ENCODE results near the gene HS1BP3. TPM values are rescaled to one million over a fixed set of nuclear protein-coding genes. Genes with fewer than 3 reads are reported as not detected.

HS1BP3 gene
- total RNA-seq, 1 experiment from 2014 or later, result 17.1 TPM

DNA sequence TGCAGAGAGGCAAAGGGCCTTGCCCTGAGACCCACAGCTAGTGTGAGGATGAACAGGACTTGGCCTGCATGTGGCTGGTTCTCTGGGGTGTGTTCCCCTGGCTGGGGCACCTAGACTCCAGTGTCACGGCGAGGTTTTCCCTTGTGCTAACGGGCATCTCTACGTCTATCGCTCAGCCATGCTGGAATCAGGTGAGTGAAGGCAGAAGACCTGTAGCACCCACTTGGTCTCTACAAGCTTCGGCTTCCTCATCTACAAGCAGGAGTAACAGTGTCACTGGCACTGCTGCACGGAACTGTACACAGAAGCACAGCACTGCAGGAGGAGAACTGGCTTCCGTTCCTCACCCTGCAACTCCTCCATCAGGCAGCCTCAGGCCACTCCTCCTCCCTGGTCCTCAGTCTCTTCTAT lies 30.6 kb downstream of the HS1BP3 start:
- ChIA-PET POLR2A (interaction anchor here (2.3 kb wide), 1 partner anchor 173 kb away, joined by 8 read pairs; the partner anchor contains the start of gene RHOB), RAD21 (ENCODE audit: low non-redundant PET in 1 of 2, low total read pairs in 2 of 2, uncharacterized antibody in 2 of 2, unreplicated experiment in 2 of 2) (no interaction called here), CTCF (no interaction called here)
- H3K9me3 ChIP-seq (ENCODE audit: control insufficient read depth in 1 of 2, insufficient read depth in 1 of 2, low read depth in 1 of 2, low read length in 2 of 2), result no peaks in the 10 kb centered on the region
- peaks cover 0 to 4% of the 10 kb centered on the region in 2 experiments; a peak in 1 of 4 replicates for H3K36me3 ChIP-seq (ENCODE audit: control insufficient read depth in 1 of 2, insufficient read depth in 2 of 2, low read length in 2 of 2)
- intact Hi-C loops (cut with micrococcal nuclease), result no loop called here
- no peak for ATAC-seq
- TF ChIP-seq EZH2phosphoT487 (IDR thresholded peaks at IDR 0.05; ENCODE audit: borderline replicate concordance) (no peak), EGR1 (IDR thresholded peaks at IDR 0.05; ENCODE audit: low read depth) (no peak), SP1 (IDR thresholded peaks at IDR 0.05; ENCODE audit: low read depth) (no peak), ZNF274 (IDR thresholded peaks at IDR 0.05; ENCODE audit: low read depth, low read length) (no peak), JUND (IDR thresholded peaks at IDR 0.05) (no peak), TCF7L2 (IDR thresholded peaks at IDR 0.05; ENCODE audit: borderline replicate concordance, extremely low read depth, insufficient read depth, insufficient read length) (no peak), FOSL1 (IDR thresholded peaks at IDR 0.05; ENCODE audit: low read depth) (no peak), ELF1 (IDR thresholded peaks at IDR 0.05; ENCODE audit: borderline replicate concordance, low read depth) (no peak), EZH2 (IDR thresholded peaks at IDR 0.05) (no peak), ZFX (IDR thresholded peaks at IDR 0.05) (no peak), CTCF (IDR thresholded peaks at IDR 0.05 in 2 of 3, conservative IDR thresholded peaks at IDR 0.05 in 1 of 3; ENCODE audit: borderline replicate concordance in 1 of 3, insufficient read depth in 1 of 3, low read depth in 2 of 3, low read length in 2 of 3) (no peak), POLR2A (IDR thresholded peaks at IDR 0.05; ENCODE audit: borderline replicate concordance, extremely low read depth, insufficient read depth, insufficient read length) (no peak), CBX3 (IDR thresholded peaks at IDR 0.05; ENCODE audit: low read depth) (no peak)
- TF ChIP-seq, protein P1, sequence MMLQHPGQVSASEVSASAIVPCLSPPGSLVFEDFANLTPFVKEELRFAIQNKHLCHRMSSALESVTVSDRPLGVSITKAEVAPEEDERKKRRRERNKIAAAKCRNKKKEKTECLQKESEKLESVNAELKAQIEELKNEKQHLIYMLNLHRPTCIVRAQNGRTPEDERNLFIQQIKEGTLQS (IDR thresholded peaks at IDR 0.05), result no peak
- H2AFZ ChIP-seq (ENCODE audit: low read depth, low read length, poor library complexity, severe bottlenecking), result no peak overlapping the region
- BruUV-seq (replicated peaks), result no TSS peak
- H4K20me1 ChIP-seq (ENCODE audit: insufficient read depth), result no peaks in the 10 kb centered on the region
- H3K4me3 ChIP-seq (replicated peaks in 1 of 2; ENCODE audit: low read depth in 1 of 2, low read length in 2 of 2), result no peak overlapping the region
- H3K27ac ChIP-seq (ENCODE audit: low read depth, low read length), result no peak overlapping the region
- no peak overlapping the region for H3K4me2 ChIP-seq (ENCODE audit: low read length)
- H3K27me3 ChIP-seq (ENCODE audit: insufficient read depth, low read length), result no peaks in the 10 kb centered on the region
- DNase-seq (ENCODE audit: low read depth, low spot score), result no peak
- H3K9ac ChIP-seq (ENCODE audit: low read length), result no peak overlapping the region
- H3K9me2 ChIP-seq (ENCODE audit: insufficient read depth), result no peaks in the 10 kb centered on the region
- peaks cover 15 to 25% of the 10 kb centered on the region in 2 experiments; a peak in 3 of 4 replicates for H3K4me1 ChIP-seq (ENCODE audit: control insufficient read depth in 1 of 2, insufficient read depth in 2 of 2, low read length in 2 of 2)
- no peaks in the 10 kb centered on the region for H3K79me2 ChIP-seq (ENCODE audit: insufficient read depth, low read length)

Measured in HCT116 (cell line).